ENCODE data around the gene MEIS3. TPM values are rescaled to one million over a fixed set of nuclear protein-coding genes. Genes with fewer than 3 reads are reported as not detected.

The MEIS3 gene
- total RNA-seq, 1 experiment from 2014 or later, result 35.8 TPM

- no peaks in the 10 kb centered on the region for H4K20me1 ChIP-seq (ENCODE audit: insufficient read depth)
- BruUV-seq (replicated peaks), result no TSS peak
- ChIA-PET CTCF (interaction anchor here (2.2 kb wide), 1 partner anchor 16 kb away, joined by 9 read pairs; no protein-coding TSS in a partner anchor), POLR2A (no interaction called here), RAD21 (ENCODE audit: low non-redundant PET in 1 of 2, low total read pairs in 2 of 2, uncharacterized antibody in 2 of 2, unreplicated experiment in 2 of 2) (no interaction called here)
- H3K27me3 ChIP-seq (ENCODE audit: insufficient read depth, low read length), result no peaks in the 10 kb centered on the region
- H3K4me1 ChIP-seq (ENCODE audit: control insufficient read depth in 1 of 2, insufficient read depth in 2 of 2, low read length in 2 of 2), result peaks cover 26 to 37% of the 10 kb centered on the region in 2 experiments
- DNase-seq (ENCODE audit: low read depth, low spot score) (no peak), ATAC-seq (no peak)
- no peaks in the 10 kb centered on the region for H3K9me2 ChIP-seq (ENCODE audit: insufficient read depth)
- H3K9ac ChIP-seq (ENCODE audit: low read length), result no peak overlapping the region
- no peak overlapping the region for H3K4me3 ChIP-seq (replicated peaks in 1 of 2; ENCODE audit: low read depth in 1 of 2, low read length in 2 of 2)
- H3K36me3 ChIP-seq (ENCODE audit: control insufficient read depth in 1 of 2, insufficient read depth in 2 of 2, low read length in 2 of 2), result no peaks in the 10 kb centered on the region
- no peak overlapping the region for H3K4me2 ChIP-seq (ENCODE audit: low read length)
- TF ChIP-seq POLR2A (IDR thresholded peaks at IDR 0.05; ENCODE audit: borderline replicate concordance, extremely low read depth, insufficient read depth, insufficient read length), result no peak
- TF ChIP-seq ELF1 (IDR thresholded peaks at IDR 0.05; ENCODE audit: borderline replicate concordance, low read depth), result no peak
- no peak for TF ChIP-seq FOSL1 (IDR thresholded peaks at IDR 0.05; ENCODE audit: low read depth)
- no peak for TF ChIP-seq TCF7L2 (IDR thresholded peaks at IDR 0.05; ENCODE audit: borderline replicate concordance, extremely low read depth, insufficient read depth, insufficient read length)
- no peak for TF ChIP-seq SP1 (IDR thresholded peaks at IDR 0.05; ENCODE audit: low read depth)
- TF ChIP-seq, protein P1, sequence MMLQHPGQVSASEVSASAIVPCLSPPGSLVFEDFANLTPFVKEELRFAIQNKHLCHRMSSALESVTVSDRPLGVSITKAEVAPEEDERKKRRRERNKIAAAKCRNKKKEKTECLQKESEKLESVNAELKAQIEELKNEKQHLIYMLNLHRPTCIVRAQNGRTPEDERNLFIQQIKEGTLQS (IDR thresholded peaks at IDR 0.05), result no peak
- TF ChIP-seq CBX3 (IDR thresholded peaks at IDR 0.05; ENCODE audit: low read depth), result no peak
- TF ChIP-seq SIN3A (IDR thresholded peaks at IDR 0.05; ENCODE audit: low read depth), result no peak
- no peak for TF ChIP-seq EGR1 (IDR thresholded peaks at IDR 0.05; ENCODE audit: low read depth)
- no peak for TF ChIP-seq SRF (IDR thresholded peaks at IDR 0.05; ENCODE audit: low read depth)
- H3K27ac ChIP-seq (ENCODE audit: low read depth, low read length), result no peak overlapping the region
- H2AFZ ChIP-seq (ENCODE audit: low read depth, low read length, poor library complexity, severe bottlenecking), result no peak overlapping the region
- intact Hi-C loops (cut with micrococcal nuclease), result loop anchor here (5.0 kb wide), 1 partner anchor 362 kb away; no protein-coding TSS in a partner anchor
- no peaks in the 10 kb centered on the region for H3K9me3 ChIP-seq (ENCODE audit: control insufficient read depth in 1 of 2, insufficient read depth in 1 of 2, low read depth in 1 of 2, low read length in 2 of 2)
- H3K79me2 ChIP-seq (ENCODE audit: insufficient read depth, low read length), result no peaks in the 10 kb centered on the region
These were observed 10.9 kb upstream of the MEIS3 start for GRCh38 chr19:47430041-47430802.
